SK-N-SH (cell line): ENCODE data around the gene CYP27B1.

Experiments used
- JUND ChIP-seq: IDR thresholded peaks from 2 replicates; pipeline ENCODE4 v1.4.0; 2012
- TF ChIP-seq, protein P1 (sequence below): fragments of 200-600 bp; sonication (generic); IDR thresholded peaks from 2 replicates; pipeline ENCODE4 v1.6.1; 2017; ENCODE audit warnings: antibody characterized with exemption, mild to moderate bottlenecking, moderate library complexity

DNA sequence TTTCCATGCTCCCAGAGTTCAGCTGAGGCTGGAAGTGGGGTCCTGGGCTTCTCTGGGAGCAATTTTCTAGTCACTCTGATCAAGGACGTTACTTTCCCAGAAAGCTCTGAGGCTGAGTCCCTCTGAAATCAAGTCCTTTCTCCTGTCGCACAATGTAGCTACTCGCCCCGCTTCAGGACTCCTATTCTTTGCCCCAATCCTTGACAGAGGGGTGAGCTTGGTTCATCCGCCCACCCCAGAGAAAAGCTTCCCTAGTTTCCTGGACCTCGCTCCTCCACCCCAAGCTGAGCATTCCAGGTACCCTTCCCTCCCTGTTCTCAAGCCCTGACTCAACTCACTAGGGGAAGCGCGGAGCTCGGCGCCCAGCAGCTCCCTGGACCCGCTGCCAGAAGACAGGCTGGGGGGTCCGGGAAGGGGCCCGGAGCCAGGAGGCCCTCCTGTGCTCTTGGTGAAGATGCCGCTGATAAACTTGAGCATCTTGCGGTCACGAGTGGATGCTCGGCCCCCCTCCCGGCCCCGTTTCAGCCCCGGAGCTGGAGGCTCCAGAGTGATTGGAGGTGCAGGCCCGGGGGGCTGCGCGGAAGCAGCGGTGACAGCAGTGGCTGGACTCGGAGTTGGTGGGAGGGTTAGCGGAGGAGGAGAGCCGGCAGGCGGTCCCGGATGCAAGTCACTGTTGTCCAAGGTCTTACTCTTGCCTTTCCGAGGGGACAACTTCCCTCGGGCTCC lies 30.0 kb downstream of the CYP27B1 start:
- TF ChIP-seq, protein P1, sequence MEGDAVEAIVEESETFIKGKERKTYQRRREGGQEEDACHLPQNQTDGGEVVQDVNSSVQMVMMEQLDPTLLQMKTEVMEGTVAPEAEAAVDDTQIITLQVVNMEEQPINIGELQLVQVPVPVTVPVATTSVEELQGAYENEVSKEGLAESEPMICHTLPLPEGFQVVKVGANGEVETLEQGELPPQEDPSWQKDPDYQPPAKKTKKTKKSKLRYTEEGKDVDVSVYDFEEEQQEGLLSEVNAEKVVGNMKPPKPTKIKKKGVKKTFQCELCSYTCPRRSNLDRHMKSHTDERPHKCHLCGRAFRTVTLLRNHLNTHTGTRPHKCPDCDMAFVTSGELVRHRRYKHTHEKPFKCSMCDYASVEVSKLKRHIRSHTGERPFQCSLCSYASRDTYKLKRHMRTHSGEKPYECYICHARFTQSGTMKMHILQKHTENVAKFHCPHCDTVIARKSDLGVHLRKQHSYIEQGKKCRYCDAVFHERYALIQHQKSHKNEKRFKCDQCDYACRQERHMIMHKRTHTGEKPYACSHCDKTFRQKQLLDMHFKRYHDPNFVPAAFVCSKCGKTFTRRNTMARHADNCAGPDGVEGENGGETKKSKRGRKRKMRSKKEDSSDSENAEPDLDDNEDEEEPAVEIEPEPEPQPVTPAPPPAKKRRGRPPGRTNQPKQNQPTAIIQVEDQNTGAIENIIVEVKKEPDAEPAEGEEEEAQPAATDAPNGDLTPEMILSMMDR: no peak
- TF ChIP-seq JUND: no peak
